GM21786 (cell line): ENCODE results near the gene GRB7.
"Not testable (repeated sequence)": the region's sequence is repeated elsewhere in the genome, so short reads cannot be mapped to it uniquely, and the experiment has no call there.

Experiments
- ATAC-seq: cut with Tn5 transposase; IDR thresholded peaks from one replicate; pipeline ENCODE4 v1.9.1; 2021; ENCODE audit not compliant: unreplicated experiment

Gene GRB7

GRCh38 chr17:39709319-39709997, 28.3 kb upstream of the GRB7 start:
- ATAC-seq: no peak

- ATAC-seq: no peak
These were observed 27.5 kb upstream of the GRB7 start for GRCh38 chr17:39709998-39710964.

GRCh38 chr17:39711071-39711470, 26.7 kb upstream of the GRB7 start:
- ATAC-seq: not testable (repeated sequence)

GRCh38 chr17:39711851-39712250, 25.9 kb upstream of the GRB7 start:
- ATAC-seq: no peak

GRCh38 chr17:39714234-39714633, 23.5 kb upstream of the GRB7 start:
- no peak for ATAC-seq

GRCh38 chr17:39715375-39716072, 22.2 kb upstream of the GRB7 start:
- no peak for ATAC-seq

GRCh38 chr17:39716073-39716818, 21.5 kb upstream of the GRB7 start:
- ATAC-seq: no peak

GRCh38 chr17:39716879-39717536, 20.7 kb upstream of the GRB7 start:
- ATAC-seq: no peak

GRCh38 chr17:39717660-39718059, 20.1 kb upstream of the GRB7 start:
- no peak for ATAC-seq

GRCh38 chr17:39719563-39720355, 18.0 kb upstream of the GRB7 start:
- ATAC-seq: no peak

- ATAC-seq: no peak
These were observed 15.6 kb upstream of the GRB7 start for GRCh38 chr17:39722104-39722503.

- ATAC-seq: no peak
These were observed 14.5 kb upstream of the GRB7 start for GRCh38 chr17:39722965-39723848.

GRCh38 chr17:39724731-39725130, 13.0 kb upstream of the GRB7 start:
- no peak for ATAC-seq

GRCh38 chr17:39725923-39726322, 11.8 kb upstream of the GRB7 start:
- ATAC-seq: not testable (repeated sequence)

GRCh38 chr17:39726617-39727016, 11.1 kb upstream of the GRB7 start:
- no peak for ATAC-seq

GRCh38 chr17:39727556-39727955, 10.2 kb upstream of the GRB7 start:
- no peak for ATAC-seq

- no peak for ATAC-seq
These were observed 8.4 kb upstream of the GRB7 start for GRCh38 chr17:39729280-39729851.
